Stimulated activated CD4-positive, alpha-beta T cell treated with anti-CD3 and anti-CD28 coated beads, Interleukin-15, amount 100 ng/mL, for 1 hour (primary cell): Measurements from ENCODE around the gene LGR6.
"Not testable (repeated sequence)": the region's sequence is repeated elsewhere in the genome, so short reads cannot be mapped to it uniquely, and the experiment has no call there.

Source experiments
- DNase-seq, 2 donors: peaks; one replicate each; pipeline ENCODE4 v3.0.0-alpha.2; 2020; ENCODE audit warnings: low read depth in 1 of 2, low spot score in 1 of 2

Gene LGR6

DNA sequence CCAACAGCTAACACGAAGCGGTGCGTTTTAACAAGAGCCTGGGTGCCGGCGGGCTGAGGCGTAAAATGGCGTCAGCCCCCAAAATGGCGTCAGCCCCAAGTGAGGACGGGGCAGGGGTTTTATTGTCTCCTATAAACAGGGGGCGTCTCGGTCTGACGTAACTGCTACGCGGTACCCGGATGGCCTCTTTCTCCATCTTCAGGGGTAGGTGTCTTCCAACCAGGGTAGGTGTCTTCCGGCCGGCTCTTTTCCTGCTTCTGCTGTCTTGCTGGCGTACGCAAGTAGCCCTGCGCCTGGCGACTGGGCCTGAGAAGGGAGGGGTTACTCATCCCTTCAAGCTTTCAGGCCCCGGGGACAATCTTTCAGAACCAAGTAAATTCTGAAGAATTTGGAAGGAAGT is 45.3 kb downstream of the LGR6 start:
- DNase-seq = no peak

DNA sequence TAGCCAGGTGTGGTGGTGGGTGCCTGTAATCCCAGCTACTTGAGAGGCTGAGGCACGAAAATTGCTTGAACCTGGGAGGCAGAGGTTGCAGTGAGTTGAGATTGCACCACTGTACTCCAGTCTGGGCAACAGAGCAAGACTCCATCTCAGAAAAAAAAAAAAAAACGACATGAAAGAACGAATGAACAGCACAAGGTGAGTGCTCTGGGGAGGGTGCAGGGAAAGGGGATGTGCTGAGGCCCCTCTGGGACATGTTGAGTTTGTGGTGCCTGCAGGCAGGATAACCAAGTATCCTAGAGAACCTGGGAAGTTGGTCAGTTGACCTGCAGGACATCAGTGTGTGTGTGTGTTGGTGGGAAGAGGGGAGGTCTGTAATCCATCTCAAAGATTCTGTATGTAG is 46.6 kb downstream of the LGR6 start:
- DNase-seq = not testable (repeated sequence)

DNA sequence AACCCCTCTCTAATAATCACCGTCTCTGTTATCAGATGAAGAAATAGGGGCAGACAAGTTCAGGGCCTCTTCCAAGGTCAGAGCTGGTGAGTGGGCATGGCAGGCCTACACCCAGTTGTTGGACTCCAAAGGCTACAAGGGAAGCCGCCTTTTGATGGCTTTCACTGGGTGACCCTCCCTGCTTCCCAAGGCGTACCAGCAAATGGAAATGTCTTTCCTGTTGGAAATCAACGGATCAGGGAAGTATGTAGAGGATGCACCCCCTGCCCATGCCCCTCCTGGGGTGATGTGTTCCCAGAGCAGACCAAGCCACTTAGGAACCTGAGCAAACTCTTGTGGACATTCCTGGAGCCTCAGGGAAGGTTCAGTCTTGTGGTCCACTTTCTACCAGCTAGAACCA is 47.4 kb downstream of the LGR6 start:
- DNase-seq = no peak

DNA sequence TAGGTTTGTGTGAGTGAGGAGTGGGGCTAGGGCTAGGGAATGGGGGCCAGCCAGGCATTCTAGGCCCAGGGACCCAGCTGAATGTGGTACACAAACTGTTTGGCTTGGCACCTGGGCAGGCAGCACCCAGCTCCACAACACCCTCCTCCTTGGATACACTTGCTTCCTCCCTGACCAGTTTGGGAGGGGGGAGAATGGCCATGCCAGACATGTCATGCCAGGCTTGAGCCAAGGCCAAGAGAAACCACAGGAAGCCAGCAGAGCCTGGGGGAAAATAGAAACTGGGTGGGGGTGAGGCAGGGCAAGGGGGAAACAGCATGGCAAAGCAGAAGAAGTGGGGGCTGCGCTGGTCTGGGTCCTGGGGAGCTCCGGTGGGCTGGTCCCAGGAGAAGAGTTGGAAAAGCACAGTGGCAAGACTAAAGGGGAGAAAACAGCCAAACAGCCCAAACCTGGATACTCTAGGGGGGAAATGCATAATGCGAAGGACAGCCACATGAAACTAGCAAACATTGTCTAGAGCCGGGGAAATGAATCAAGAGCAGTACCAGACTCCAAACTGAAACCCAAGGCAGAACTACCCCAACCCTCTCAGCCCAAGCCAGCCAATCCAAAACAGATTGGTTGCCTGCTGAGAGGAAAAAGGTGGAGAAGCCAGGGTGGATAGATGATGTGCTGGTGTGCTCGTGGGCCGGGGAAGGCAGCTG is 47.9 kb downstream of the LGR6 start:
- no peak for DNase-seq

DNA sequence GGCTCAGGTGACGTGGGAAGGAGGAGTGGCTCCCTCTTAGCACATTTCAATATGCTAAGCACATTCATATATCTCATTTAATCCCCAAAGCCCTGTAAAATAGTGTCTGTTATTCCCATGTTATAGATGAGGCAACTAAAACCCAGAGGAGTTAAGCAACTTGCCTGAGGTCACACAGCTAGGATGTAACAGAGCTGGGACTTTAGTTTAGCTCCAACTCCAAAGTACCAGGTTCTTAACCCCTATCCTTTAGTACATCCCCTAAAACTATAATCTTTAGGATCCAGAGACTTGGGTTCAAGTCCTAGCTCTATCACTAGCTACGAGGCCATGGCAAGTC is 48.5 kb downstream of the LGR6 start:
- DNase-seq = no peak

DNA sequence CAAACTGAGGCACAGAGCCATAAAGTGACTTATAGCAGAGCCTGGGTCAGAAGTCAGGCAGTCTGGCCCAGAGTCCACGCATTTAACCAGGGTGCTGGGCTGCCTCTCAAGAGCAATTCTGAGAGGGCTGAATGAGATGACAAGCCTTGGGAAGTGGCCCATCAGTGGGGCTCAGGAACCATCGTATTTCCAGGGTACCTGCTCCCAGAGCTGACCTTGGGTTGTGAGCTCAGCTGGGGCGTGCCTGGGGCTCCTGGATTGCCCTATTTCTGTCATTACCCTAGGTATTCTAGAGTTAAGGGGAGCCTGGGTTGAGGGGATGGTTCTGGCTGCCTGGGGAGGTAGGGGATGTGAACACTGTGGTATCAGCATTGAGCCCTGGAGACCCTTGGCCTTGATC is 49.4 kb downstream of the LGR6 start:
- DNase-seq = no peak

DNA sequence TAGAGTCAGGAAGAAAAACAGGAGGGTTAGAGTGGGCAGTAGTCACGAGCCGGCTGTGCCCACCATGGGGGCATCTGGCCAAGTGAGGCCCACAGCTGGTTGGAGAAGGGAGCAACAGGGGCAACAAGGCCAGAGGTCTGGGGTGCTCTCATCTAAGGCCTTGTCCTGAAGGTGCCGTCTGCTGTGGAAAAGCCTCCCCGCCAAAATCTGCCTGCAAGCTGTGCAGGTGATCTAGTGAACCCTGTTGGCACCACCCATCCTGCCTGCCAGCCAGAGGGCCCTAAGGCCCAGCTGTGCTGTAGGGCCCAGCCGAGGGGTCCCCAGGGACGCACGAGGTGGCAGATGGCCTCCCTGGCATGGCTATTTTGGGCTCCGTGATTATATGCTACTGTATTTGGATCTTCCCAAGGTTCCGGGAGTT is 51.3 kb downstream of the LGR6 start:
- no peak for DNase-seq

DNA sequence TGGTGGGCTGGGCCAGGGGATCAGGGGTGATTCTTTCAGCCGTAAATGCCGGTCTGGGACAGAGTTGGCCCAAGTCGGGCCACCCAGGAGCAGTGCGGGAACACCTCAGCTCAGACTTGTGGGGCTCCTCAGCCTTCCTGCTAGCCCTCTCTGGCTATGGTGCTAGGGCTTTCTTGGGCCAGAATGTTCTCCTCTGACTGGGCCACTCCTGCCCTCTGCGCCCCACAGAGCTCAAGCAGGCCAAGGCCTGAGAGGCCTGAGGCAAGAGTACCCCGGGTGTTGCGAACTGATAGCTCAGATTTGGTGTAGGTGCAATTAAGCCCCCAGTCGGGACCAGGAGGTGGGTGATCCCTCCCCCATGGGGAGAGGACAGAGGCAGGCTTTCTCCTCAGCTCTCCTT is 51.8 kb downstream of the LGR6 start:
- DNase-seq = no peak

DNA sequence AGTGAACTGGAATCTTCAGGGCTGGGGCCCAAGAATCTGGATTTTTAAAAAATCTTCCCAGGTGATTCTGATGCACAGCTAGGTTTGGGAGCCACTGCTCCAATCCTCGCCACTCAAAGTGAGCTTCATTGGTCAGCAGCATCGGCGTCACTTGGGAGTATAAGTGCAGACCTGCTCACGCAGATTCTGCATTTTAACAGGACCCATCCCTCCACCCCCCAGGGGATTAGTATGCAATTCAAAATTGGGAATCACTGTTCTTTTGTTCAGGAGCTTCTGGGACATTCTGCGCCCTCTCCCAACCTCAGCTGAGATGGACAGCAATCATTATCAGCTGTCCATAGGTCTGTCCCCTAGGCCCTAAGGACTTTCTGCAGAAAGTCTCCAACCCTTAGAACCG is 53.5 kb downstream of the LGR6 start:
- no peak for DNase-seq

DNA sequence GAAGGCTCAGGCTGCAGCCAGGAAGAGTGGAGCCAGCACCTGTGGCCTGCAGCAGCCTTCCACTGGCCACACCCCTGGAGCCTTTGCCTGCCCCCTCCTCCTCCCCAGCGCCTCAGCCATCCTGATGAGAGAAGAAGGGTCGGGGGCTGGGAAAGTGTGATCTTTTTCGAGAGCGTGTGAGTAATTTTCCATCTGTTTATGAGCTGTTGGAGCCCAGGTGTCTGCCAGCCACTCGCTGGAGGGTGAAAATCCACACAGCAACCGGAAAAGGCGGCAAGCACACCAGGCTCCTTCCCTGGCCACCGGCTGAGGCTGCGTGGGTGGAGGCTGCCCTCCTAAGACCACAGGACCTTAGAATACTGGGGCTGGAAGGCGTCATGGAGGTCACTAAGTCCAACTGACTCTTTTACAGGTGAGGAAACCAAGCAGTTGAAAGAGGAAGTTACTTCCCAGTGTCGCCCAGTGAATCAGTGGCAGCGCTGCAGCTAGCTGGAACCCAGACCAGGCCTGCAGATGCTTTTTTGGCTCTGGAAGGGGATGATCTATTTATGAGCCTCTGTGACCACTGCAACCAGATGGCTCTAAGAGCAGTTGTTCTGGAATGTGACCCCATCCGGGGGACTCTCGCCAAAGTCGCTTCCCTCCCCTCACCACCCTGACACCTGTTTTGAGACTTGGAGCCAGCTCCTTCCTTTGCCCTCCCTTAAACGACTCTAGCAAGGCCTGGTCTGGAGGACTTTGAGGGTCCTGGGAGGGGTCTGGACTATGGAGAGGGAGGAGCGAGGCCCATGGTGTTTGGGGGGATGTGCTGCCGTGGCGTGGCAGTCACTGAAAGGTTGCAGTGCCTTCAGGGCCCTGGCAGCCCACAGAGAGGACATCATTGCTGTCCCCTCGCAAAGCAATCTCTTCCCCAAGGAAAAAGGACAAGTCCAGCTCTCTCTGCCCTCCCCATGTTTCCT is 54.5 kb downstream of the LGR6 start:
- DNase-seq = no peak

DNA sequence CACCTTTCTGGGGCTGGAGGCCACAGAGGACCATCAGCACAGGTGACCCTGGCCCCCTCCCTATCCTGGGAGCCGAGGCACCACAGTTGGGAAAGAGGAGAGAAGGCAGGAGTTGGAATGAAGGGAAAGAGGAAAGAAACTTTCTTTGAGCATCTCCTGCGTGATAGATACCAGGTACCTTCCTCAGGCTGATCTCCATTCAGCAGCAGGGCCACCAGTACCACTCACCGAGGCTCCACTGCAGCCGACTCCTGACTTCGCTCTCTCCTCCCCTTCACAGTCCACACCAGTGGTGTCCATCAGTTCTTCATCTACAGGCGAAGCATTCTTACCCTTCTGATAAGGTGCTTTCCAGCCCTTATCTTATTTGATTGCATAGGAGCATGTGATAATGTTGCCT is 55.3 kb downstream of the LGR6 start:
- no peak for DNase-seq

DNA sequence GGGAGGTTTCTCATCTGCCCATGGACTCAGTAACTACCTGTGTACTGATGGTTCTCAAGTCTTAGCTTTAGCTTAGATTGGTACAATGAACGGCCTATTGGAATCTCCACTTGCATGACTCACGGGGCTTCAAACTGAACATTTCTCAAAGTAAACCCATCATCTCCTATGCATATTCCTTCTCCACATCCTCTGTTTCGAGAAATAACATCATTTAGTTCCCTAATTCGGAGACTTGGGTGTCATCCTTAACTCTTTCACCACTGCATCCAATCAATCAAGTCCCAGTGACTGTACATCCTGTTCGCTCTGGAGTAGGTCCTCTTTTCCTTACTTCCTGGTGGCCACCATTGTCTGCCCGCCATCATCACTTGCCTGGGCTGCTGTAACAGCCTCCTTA is 55.8 kb downstream of the LGR6 start:
- DNase-seq = no peak

DNA sequence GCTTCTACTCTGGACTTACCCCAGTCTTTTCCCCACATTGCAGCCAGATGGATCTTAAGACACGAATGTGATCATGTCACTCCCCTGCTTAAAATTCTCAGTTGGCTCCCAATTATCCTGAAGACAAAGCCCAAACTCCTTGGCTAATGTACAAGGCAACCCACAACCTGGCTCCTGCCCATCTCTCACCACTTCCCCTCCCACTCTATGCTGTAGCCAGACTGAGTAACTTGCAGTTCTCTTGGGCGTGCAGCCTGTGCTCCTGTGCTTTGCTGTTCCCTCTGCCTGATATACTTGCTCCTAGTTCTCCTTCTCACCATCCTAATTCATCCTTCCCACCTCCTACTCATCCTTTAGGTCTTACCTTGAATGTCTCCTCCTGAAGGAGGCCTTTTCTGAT is 56.2 kb downstream of the LGR6 start:
- DNase-seq = no peak

DNA sequence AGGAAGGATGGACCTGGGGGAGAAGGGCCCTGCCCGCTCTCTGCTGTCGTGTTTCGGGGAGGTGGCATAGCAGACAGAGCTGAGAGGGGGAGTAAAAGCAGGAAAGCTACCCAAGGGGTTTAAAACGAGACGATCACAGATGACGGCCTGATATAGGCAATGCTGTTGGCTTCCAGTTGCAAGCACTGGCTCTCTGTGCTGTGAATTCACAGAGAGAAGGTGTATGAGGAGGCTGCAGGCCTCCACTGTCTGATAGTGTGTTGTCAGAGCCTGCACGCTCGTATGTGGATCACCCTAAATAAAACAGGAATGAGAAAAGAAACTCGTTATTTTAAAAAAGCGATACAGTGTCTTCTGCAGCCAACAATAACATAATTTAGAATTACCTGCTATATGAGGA is 57.4 kb downstream of the LGR6 start:
- no peak for DNase-seq

DNA sequence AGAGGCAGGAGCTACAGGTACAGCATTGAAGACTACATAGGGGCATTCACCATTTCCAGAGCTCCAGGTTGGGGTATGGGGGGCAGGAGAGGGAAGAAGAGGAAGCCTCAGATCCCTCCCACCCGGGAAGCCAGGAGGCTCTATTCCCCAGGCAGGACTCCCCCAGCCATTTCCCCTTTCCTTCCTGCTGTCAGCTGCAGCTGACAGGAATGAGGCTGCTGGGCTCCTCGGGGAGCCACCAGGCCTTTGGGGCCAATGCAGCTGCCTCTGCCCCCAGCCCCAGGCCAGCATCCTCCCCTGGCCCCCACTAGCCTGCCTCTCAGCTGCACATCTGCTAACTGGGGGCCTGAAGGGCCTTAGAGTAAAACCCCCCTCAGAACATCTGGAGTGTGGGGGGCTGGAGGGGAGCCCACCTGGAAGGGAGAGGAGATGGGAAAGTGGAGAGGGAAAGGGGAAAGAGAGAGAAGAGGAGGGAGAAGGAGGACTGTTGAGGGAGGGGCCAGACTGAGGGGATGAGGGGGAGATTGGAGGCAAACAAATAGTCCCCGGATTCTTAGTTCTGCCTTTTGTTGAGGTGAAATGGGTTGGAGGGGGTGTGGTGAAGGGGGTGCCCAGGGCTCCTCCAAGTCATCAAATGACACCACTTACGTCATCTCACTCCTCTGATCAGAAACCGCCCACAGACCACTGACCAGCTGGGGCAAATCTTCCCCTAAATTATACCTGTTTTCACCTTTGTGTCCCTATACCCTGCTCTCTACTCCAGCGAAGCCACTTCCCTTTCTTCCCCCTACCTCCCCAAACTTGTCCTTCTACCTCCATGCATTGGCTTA is 58.0 kb downstream of the LGR6 start:
- no peak for DNase-seq

DNA sequence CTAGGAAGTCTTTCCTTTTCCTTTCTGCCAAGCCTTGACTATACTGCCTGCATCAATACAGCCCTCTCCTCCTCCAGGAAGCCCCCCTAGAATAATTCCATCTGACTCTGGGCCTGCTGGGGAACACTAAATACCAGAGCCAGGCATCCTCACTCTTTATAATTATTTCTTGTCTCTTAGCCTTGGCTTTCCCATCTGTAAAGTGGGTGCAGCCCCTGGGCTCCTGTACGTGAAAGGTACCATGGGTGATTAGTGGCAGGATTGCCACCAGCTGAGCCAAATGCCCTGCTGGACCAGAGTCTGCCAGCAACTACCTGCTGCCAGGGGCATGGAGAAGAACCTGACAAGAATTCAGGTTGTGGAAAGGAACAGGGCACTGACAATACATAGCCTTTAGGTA is 58.7 kb downstream of the LGR6 start:
- DNase-seq = no peak

DNA sequence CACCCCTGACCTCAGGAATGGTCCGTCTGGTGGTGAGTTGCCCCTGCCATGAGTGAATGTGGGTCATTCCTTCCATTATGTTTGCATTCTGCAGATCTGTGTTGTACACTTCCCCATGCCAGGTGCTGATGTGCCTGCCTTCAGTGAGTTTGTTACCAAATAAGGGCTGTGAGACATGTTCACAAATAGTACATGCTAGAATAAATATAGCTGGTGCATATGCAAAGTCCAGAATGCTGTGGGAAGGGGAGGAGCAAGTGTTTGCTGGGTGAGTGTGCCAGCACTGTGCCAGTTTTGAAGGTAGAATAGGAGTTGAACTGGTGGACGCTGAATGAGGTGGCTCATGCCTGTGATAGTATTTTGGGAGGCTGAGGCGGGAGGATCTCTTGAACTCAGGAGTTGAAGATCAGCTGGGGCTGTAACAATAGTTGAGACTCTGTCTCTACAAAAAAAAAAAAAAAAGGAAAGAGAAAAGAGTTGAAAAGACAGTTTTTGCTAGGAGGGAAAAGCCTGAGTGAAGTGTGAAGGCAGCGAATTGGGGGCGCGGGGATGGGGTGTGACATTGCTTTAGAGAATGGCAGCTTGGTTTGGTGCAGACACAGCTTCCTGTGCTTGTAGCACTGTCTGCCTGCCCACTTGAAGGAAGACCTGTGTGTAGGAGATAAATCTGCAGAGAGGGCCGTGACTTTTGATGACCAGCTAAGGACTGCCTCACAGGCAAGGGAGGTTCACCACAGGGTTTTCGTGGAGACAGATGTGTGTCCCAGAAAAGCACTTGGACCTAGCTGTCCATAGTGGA is 61.1 kb downstream of the LGR6 start:
- no peak for DNase-seq

DNA sequence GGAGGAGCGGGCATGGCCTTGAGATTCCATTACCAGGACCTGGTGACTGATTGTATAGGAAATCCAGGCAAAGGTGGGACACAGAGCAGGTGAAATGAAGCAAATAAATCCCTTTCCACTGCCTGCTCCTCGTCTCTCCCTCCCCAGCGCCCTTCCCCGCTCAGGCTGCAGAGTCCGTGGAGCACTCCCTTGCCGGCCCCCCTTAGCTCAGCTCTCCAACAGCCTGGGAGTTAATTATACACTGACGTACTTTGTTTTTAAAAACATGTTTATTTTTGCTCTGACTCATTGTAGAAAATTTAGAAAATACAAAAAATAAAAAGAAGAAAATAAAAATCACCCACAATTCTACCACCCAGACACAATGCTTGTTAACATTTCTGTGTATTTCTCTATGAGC is 61.7 kb downstream of the LGR6 start:
- no peak for DNase-seq

DNA sequence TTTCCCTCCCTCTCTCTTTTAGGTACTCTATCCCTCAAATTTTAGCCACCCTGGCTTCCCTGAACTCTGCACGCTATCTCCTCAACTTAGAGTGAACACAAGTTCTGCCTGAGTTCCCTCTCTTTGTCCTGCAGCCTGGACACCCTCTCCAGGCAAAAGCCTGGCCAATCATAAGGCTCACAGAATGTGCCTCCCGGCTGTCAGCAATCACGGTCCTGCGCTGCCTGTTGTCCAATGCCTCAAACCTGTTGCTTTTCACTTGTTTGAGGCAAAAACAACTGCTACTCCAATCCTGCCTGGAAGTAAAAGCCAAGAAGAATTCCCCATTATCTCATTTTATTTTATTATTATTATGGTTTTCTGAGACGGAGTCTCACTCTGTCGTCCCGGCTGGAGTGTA is 66.1 kb downstream of the LGR6 start:
- DNase-seq = no peak

DNA sequence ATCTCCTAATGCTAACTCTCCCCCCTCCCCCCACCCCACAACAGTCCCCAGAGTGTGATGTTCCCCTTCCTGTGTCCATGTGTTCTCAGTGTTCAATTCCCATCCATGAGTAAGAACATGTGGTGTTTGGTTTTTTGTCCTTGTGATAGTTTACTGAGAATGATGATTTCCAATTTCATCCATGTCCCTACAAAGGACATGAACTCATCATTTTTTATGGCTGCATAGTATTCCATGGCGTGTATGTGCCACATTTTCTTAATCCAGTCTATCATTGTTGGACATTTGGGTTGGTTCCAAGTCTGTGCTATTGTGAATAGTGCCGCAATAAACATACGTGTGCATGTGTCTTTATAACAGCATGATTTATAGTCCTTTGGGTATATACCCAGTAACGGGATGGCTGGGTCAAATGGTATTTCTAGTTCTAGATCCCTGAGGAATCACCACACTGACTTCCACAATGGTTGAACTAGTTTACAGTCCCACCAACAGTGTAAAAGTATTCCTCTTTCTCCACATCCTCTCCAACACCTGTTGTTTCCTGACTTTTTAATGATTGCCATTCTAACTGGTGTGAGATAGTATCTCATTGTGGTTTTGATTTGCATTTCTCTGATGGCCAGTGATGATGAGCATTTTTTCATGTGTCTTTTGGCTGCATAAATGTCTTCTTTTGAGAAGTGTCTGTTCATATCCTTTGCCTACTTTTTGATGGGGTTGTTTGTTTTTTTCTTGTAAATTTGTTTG is 67.8 kb downstream of the LGR6 start:
- DNase-seq = not testable (repeated sequence)
